Upper lobe of right lung (tissue), 1 donor: Measurements from ENCODE around the gene LGMN. TPM values are rescaled to one million over a fixed set of nuclear protein-coding genes. Genes with fewer than 3 reads are reported as not detected.
"Not testable (repeated sequence)": the region's sequence is repeated elsewhere in the genome, so short reads cannot be mapped to it uniquely, and the experiment has no call there.

ENCODE experiments used
- ATAC-seq: fragments of 200-7000 bp; cut with Tn5 transposase; one replicate; pipeline ENCODE4 v1.9.1; 2020; ENCODE audit warnings: mild to moderate bottlenecking, moderate library complexity
- DNase-seq: peaks from one replicate; pipeline ENCODE4 v3.0.0-alpha.2; 2020
- H3K27ac ChIP-seq: fragments of 200-600 bp; one replicate; pipeline ENCODE4 v1.8.0; 2022
- H3K27me3 ChIP-seq: fragments of 200-600 bp; one replicate; pipeline ENCODE4 v1.8.0; 2022; ENCODE audit warnings: mild to moderate bottlenecking
- H3K36me3 ChIP-seq: fragments of 200-600 bp; one replicate; pipeline ENCODE4 v1.8.0; 2022
- H3K4me1 ChIP-seq: fragments of 200-600 bp; one replicate; pipeline ENCODE4 v1.8.0; 2022
- H3K4me3 ChIP-seq: fragments of 200-600 bp; one replicate; pipeline ENCODE4 v1.8.0; 2022; ENCODE audit warnings: mild to moderate bottlenecking
- H3K9me3 ChIP-seq: fragments of 200-600 bp; one replicate; pipeline ENCODE4 v1.8.0; 2022
- intact Hi-C: fragments of 100-400 bp; cut with DNase I; formaldehyde crosslinking; loops from one replicate; pipeline ENCODE4 v1.11.0; 2022
- total RNA-seq: library from RNA; stranded (reverse); fragmentation: NEBNext Ultra II Directional; extraction: Animal tissue kit (Norgen Biotek cat#: 25700); gene quantifications from one replicate; pipeline ENCODE4 v1.2.1, GENCODE V29; 2021
- TF ChIP-seq, protein P1 (sequence below): fragments of 200-600 bp; IDR thresholded peaks from one replicate; pipeline ENCODE4 v1.8.0; 2022; ENCODE audit warnings: antibody characterized with exemption
- donor health status: DM: no; HTN: yes; CAD: no; lungs with severe emphysema.

Gene LGMN
- total RNA-seq, 1 donor from 2014 or later: 140 TPM

DNA sequence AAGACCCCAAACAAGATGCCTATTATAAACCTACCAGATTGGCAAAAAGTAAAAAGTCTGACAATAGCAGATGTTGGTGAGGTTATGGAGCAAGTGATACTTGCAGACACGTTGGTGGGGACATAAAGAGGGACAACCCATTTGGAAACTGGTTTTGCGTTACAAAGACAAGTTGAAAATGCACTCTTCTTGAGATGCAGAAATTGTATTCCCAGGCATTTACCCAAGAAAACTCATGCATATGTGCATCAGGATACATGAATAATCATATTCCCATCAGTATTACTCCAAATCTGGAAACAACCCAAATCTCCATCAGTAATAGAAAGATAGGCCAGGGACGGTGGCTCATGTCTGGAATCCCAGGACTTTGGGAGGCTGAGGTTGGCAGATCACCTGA lies 32.9 kb upstream of the LGMN start:
- DNase-seq (no peak), ATAC-seq (no peak)
- Histone ChIP-seq H3K4me1 (no peaks in the 10 kb centered on the region), H3K27me3 (no peaks in the 10 kb centered on the region), H3K27ac (no peak overlapping the region), H3K36me3 (no peaks in the 10 kb centered on the region), H3K4me3 (no peak overlapping the region), H3K9me3 (no peaks in the 10 kb centered on the region)
- intact Hi-C loops: loop anchor here (10.0 kb wide), 1 partner anchor 67 kb away; no protein-coding TSS in a partner anchor
- TF ChIP-seq, protein P1, sequence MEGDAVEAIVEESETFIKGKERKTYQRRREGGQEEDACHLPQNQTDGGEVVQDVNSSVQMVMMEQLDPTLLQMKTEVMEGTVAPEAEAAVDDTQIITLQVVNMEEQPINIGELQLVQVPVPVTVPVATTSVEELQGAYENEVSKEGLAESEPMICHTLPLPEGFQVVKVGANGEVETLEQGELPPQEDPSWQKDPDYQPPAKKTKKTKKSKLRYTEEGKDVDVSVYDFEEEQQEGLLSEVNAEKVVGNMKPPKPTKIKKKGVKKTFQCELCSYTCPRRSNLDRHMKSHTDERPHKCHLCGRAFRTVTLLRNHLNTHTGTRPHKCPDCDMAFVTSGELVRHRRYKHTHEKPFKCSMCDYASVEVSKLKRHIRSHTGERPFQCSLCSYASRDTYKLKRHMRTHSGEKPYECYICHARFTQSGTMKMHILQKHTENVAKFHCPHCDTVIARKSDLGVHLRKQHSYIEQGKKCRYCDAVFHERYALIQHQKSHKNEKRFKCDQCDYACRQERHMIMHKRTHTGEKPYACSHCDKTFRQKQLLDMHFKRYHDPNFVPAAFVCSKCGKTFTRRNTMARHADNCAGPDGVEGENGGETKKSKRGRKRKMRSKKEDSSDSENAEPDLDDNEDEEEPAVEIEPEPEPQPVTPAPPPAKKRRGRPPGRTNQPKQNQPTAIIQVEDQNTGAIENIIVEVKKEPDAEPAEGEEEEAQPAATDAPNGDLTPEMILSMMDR: no peak

DNA sequence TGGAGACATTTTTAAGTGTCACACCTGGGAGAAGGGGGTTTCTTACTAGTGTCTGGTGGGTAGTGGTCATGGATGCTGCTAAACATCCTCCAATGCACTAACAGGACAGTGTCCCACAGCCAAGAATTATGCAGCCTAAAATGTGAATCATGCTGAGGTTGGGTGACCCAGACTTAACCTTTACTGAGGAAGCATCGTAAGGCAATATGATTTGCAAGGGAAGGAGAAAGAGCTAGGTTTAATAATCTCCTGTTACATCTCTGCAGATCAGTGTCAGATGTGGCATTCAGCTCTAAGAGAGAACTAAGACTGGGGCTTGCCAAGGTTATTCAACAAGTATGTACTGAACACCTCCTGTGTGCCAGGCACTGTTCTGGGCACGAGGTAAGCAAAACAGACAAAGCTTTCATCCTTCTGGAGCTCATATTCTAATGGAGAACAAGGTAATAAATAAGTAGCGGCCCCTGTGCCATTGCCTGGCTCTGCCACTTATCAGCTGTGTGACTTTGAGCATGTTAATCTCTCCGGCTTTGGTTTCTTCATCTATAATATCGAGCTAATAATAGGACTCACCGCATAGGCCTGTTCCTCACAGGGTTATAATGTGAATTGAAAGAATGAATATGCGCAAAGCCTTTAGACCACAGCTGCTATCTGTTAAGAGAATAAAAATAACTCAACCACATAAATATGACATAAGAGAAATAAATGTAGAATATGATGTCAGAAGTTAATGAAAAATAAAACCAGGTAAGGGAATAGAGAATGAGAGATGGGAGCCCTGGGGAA lies 32.2 kb upstream of the LGMN start:
- Histone ChIP-seq H3K9me3 (no peaks in the 10 kb centered on the region), H3K27me3 (no peaks in the 10 kb centered on the region), H3K4me1 (no peaks in the 10 kb centered on the region), H3K4me3 (no peak overlapping the region), H3K27ac (no peak overlapping the region), H3K36me3 (no peaks in the 10 kb centered on the region)
- TF ChIP-seq, protein P1: no peak
- DNase-seq (no peak), ATAC-seq (peak; percentile 60)
- intact Hi-C loops: loop anchor here (10.0 kb wide), 1 partner anchor 66 kb away; no protein-coding TSS in a partner anchor

DNA sequence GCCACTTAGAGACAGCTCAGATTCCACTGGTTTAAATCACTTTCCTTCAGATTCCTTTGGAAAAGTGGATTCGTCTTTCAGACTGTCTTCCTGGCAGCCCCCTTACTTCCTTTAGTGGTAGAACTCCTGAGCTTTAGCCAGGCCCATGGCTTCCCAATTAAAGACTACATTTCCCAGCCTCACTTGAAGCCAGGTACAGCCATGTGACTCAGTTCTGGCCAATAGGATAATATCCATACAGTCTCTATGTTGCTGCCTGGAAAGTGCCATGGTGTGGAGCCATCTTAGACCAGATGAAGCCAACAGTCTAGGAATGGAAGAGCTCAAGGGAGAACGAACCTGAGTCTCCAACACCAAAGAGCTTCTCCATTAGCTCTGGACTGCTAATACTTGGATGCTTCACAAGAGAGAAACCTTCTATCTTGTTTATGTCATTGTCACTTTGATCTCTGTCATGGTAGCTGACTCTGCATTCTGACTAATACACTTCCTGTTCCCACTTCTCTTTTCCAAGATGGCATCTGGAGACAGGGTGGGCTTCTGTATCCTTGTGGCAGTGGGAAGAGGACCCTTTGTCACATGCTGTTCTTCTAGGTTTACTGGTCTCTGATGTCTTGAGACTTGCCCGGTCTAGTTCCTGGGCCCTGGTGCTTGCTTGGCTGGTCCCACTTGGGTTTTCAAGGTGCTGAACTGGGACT lies 30.6 kb upstream of the LGMN start:
- DNase-seq, intact Hi-C loops, H3K27ac ChIP-seq, H3K9me3 ChIP-seq, H3K36me3 ChIP-seq, H3K4me3 ChIP-seq, H3K27me3 ChIP-seq, H3K4me1 ChIP-seq: not testable (repeated sequence)
- peak; percentile 28 for ATAC-seq

DNA sequence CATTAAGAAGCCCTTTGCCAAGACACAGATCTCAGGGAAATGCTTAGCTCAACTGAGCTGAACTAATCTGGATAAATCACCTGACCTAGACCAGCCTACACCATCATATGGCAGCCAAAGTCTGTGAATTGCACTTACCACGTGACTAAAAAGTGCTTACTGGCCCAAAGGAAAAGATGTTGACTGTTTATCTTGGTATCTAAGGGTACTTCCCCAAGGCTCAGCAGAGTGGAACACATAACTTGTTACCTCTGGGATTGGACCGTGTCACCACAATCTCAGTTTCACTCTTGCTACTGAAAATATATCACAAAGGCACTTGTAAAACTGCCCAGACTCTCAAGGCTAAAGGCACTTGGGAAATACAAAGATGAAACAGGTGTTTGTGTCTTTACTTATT lies 26.9 kb upstream of the LGMN start:
- peak; percentile 89 for ATAC-seq

DNA sequence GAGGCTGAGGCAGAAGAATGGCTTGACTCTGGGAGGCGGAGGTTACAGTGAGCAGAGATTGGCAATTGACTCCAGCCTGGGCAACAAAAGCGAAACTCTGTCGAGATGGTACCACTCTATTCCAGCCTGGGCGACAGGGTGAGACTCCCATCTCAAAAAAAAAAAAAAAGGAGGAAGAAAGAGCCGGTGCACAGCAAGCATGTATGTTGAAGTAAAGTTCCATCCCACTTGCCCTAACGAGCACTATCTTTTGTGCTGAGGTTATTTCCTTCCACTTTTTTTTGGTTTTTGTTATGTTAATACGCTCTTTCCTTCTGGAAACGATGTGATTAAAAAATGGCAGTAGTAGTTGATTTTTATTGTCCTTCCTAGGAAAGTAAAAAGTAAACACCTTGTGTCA lies 26.1 kb upstream of the LGMN start:
- Histone ChIP-seq H3K27me3 (no peaks in the 10 kb centered on the region), H3K36me3 (no peaks in the 10 kb centered on the region), H3K4me1 (no peaks in the 10 kb centered on the region), H3K27ac (no peak overlapping the region), H3K9me3 (no peaks in the 10 kb centered on the region), H3K4me3 (no peak overlapping the region)
- no peak for DNase-seq
- intact Hi-C loops: no loop called here
- TF ChIP-seq, protein P1: no peak
- ATAC-seq: no peak

More for the DNA sequence above, 26.9 kb upstream of the LGMN start:
- H3K36me3 ChIP-seq, intact Hi-C loops, H3K27me3 ChIP-seq, H3K4me3 ChIP-seq, DNase-seq, H3K9me3 ChIP-seq, H3K4me1 ChIP-seq: not testable (repeated sequence)
- peak overlapping the region; percentile 33 for H3K27ac ChIP-seq

DNA sequence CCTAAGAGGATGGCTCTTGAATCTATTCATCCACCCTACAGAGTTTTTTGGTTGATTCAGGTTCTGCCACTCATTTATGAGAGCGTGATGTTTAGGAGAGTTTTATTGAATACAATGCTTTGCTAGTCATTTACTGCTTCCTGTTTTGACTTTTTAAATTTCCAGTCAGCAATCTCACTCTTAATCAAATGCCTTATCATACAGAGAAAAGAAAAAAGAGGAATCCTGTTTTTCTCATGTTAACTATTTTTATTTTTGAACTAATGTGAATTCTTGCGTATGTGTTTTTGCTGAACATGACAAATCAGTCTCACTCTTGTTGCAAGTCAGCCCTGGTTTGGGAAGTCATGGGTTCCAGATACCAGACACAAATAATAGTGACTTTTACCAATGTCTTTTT lies 22.1 kb upstream of the LGMN start:
- TF ChIP-seq, protein P1: no peak
- Histone ChIP-seq H3K9me3 (no peaks in the 10 kb centered on the region), H3K27ac (no peak overlapping the region), H3K27me3 (no peaks in the 10 kb centered on the region), H3K4me1 (no peaks in the 10 kb centered on the region), H3K36me3 (no peaks in the 10 kb centered on the region), H3K4me3 (no peak overlapping the region)
- DNase-seq (no peak), ATAC-seq (no peak)
- intact Hi-C loops: no loop called here
